SK-N-SH treated with all-trans-retinoic acid at 6 μM for 48 hours (cell line): ENCODE measurements around the gene TTLL4.
A peak's percentile ranks its signal among the peaks of the same experiment; 100 is the strongest.

Experiments used
- BACH2 ChIP-seq: fragments of 250-450 bp; sonication (Bioruptor Pico); IDR thresholded peaks from 2 replicates; pipeline ENCODE4 v1.9.0; 2021; ENCODE audit warnings: mild to moderate bottlenecking, borderline replicate concordance
- CSDC2 ChIP-seq: fragments of 250-450 bp; sonication (Bioruptor Pico); IDR thresholded peaks from 2 replicates; pipeline ENCODE4 v1.5.0; 2020; ENCODE audit warnings: mild to moderate bottlenecking, moderate library complexity
- ESRRG ChIP-seq: fragments of 250-450 bp; sonication (Bioruptor Pico); IDR thresholded peaks from 2 replicates; pipeline ENCODE4 v1.6.1; 2021; ENCODE audit warnings: mild to moderate bottlenecking
- OSR1 ChIP-seq: fragments of 250-450 bp; sonication (Bioruptor Pico); IDR thresholded peaks from 2 replicates; pipeline ENCODE4 v1.8.0; 2022; ENCODE audit warnings: moderate library complexity, mild to moderate bottlenecking, inconsistent platforms
- PPARA ChIP-seq: fragments of 250-450 bp; sonication (Bioruptor Pico); IDR thresholded peaks from 2 replicates; pipeline ENCODE4 v1.5.0; 2020; ENCODE audit warnings: mild to moderate bottlenecking, borderline replicate concordance
- ZC3H10 ChIP-seq: fragments of 250-450 bp; sonication (Bioruptor Pico); IDR thresholded peaks from 2 replicates; pipeline ENCODE4 v1.5.1; 2021; ENCODE audit warnings: mild to moderate bottlenecking, moderate library complexity
- ZFP3 ChIP-seq: fragments of 250-450 bp; sonication (Bioruptor Pico); IDR thresholded peaks from 2 replicates; pipeline ENCODE4 v1.5.0; 2020; ENCODE audit warnings: mild to moderate bottlenecking, moderate library complexity
- ZFP30 ChIP-seq: fragments of 450-650 bp; formaldehyde crosslinking; IDR thresholded peaks from 2 replicates; pipeline ENCODE4 v1.5.0; 2022; ENCODE audit warnings: mild to moderate bottlenecking, moderate library complexity
- ZNF8 ChIP-seq: fragments of 450-650 bp; formaldehyde crosslinking; IDR thresholded peaks from 2 replicates; pipeline ENCODE4 v1.5.0; 2020; ENCODE audit warnings: mild to moderate bottlenecking, moderate library complexity
- TF ChIP-seq, protein P1 (sequence below): fragments of 250-450 bp; sonication (Bioruptor Pico); IDR thresholded peaks from 2 replicates; pipeline ENCODE4 v1.8.0; 2020; ENCODE audit warnings: mild to moderate bottlenecking, moderate library complexity, borderline replicate concordance

GRCh38 chr2:218671654-218672566 is 38.7 kb upstream of the TTLL4 start, which contains the start of the genes RNF25 and STK36:
- TF ChIP-seq CSDC2 (CRISPR knock-in tag) (no peak), OSR1 (CRISPR knock-in tag) (no peak), ZNF8 (no peak), PPARA (no peak), ZC3H10 (CRISPR knock-in tag) (no peak), ESRRG (no peak), BACH2 (CRISPR knock-in tag) (no peak), ZFP3 (CRISPR knock-in tag) (no peak), ZFP30 (CRISPR knock-in tag) (0 out of 2 replicates have a peak, but pooled peaks have one; percentile 0)
- TF ChIP-seq, protein P1, sequence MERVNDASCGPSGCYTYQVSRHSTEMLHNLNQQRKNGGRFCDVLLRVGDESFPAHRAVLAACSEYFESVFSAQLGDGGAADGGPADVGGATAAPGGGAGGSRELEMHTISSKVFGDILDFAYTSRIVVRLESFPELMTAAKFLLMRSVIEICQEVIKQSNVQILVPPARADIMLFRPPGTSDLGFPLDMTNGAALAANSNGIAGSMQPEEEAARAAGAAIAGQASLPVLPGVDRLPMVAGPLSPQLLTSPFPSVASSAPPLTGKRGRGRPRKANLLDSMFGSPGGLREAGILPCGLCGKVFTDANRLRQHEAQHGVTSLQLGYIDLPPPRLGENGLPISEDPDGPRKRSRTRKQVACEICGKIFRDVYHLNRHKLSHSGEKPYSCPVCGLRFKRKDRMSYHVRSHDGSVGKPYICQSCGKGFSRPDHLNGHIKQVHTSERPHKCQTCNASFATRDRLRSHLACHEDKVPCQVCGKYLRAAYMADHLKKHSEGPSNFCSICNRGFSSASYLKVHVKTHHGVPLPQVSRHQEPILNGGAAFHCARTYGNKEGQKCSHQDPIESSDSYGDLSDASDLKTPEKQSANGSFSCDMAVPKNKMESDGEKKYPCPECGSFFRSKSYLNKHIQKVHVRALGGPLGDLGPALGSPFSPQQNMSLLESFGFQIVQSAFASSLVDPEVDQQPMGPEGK (CRISPR knock-in tag) = no peak
